Measurements from ENCODE around the gene ZNF837. TPM values are rescaled to one million over a fixed set of nuclear protein-coding genes. Genes with fewer than 3 reads are reported as not detected.

ZNF837 gene
- total and polyA plus RNA-seq, 2 of the 4 experiments (the other 2 are of a cell fraction) = 0.54 to 1.2 TPM

- Histone ChIP-seq H4K20me1 (ENCODE audit: insufficient read depth, low read length) (peaks cover 28% of the 10 kb centered on the region), H3K14ac (replicated peaks; ENCODE audit: low read depth, low read length) (no peak overlapping the region), H3K4me3 (ENCODE audit: insufficient read depth, low read depth, low read length) (no peak overlapping the region), H4K91ac (ENCODE audit: insufficient read depth, low read depth, low read length) (no peak overlapping the region), H4K8ac (ENCODE audit: low read depth in 2 of 2, low read length in 2 of 2) (no peak overlapping the region), H3K4me1 (ENCODE audit: control insufficient read depth, insufficient read depth, low read length) (no peaks in the 10 kb centered on the region), H2AK5ac (ENCODE audit: low read depth, low read length) (no peak overlapping the region), H3K79me1 (ENCODE audit: low read depth in 1 of 2, low read length in 2 of 2) (peaks cover 14 to 34% of the 10 kb centered on the region in 2 experiments; a peak in 3 of 4 replicates), H4K5ac (ENCODE audit: low read depth, low read length) (no peak overlapping the region), H3K9me1 (ENCODE audit: insufficient read depth, low read length) (0 out of 2 replicates have a peak, but pooled peaks cover 10% of the 10 kb centered on the region), H3K56ac (ENCODE audit: extremely low read depth, insufficient read depth, low read length) (no peak overlapping the region), H2AK9ac (replicated peaks; ENCODE audit: low read depth, low read length, poor library complexity) (no peak overlapping the region), H3K4ac (ENCODE audit: low read depth, low read length) (no peak overlapping the region), H3K23ac (ENCODE audit: low read depth, low read length) (no peak overlapping the region), H2BK15ac (ENCODE audit: low read depth, low read length) (no peak overlapping the region), H3K9ac (ENCODE audit: low read depth, low read length) (no peak overlapping the region), H3K18ac (ENCODE audit: low read depth, low read length) (no peak overlapping the region), H2BK20ac (ENCODE audit: low read depth, low read length) (no peak overlapping the region), H2BK5ac (ENCODE audit: low read depth, low read length, poor library complexity, severe bottlenecking) (no peak overlapping the region), H2BK120ac (ENCODE audit: low read depth, low read length) (no peak overlapping the region), H3K4me2 (ENCODE audit: low read depth, low read length) (no peak overlapping the region), H2AFZ (replicated peaks; ENCODE audit: low read length, poor library complexity) (no peak overlapping the region), H3K27ac (ENCODE audit: insufficient read depth, low read length) (no peak overlapping the region), H3K36me3 (ENCODE audit: control insufficient read depth, insufficient read depth, low read length) (peaks cover 23% of the 10 kb centered on the region), H3K27me3 (ENCODE audit: control insufficient read depth, insufficient read depth, low read length) (no peaks in the 10 kb centered on the region), H3K9me3 (ENCODE audit: control insufficient read depth, insufficient read depth, low read length) (no peaks in the 10 kb centered on the region)
- intact Hi-C loops (cut with micrococcal nuclease) = no loop called here
- no TSS peak for BruUV-seq (replicated peaks)
- ATAC-seq (ENCODE audit: low read depth) (no peak), DNase-seq (no peak)
- ChIA-PET CTCF (no interaction called here), POLR2A (ENCODE audit: unreplicated experiment) (no interaction called here)
- TF ChIP-seq FOS (IDR thresholded peaks at IDR 0.05; ENCODE audit: low read depth, low read length) (no peak), RFX5 (IDR thresholded peaks at IDR 0.05; ENCODE audit: low read depth, low read length) (no peak), RAD21 (IDR thresholded peaks at IDR 0.05; ENCODE audit: low read length) (no peak), SMC3 (IDR thresholded peaks at IDR 0.05; ENCODE audit: low read depth, low read length) (no peak), MAZ (IDR thresholded peaks at IDR 0.05; ENCODE audit: borderline replicate concordance, low read depth, low read length) (no peak), NFE2L2 (IDR thresholded peaks at IDR 0.05; ENCODE audit: low read depth, low read length) (no peak), USF2 (IDR thresholded peaks at IDR 0.05; ENCODE audit: low read depth, low read length) (no peak), CEBPB (IDR thresholded peaks at IDR 0.05; ENCODE audit: low read depth, low read length) (no peak), RCOR1 (IDR thresholded peaks at IDR 0.05; ENCODE audit: insufficient replicate concordance, low read length) (no peak), MXI1 (IDR thresholded peaks at IDR 0.05; ENCODE audit: borderline replicate concordance, low read depth, low read length) (no peak), CTCF (conservative IDR thresholded peaks at IDR 0.05; ENCODE audit: low read depth, low read length) (no peak), ELK1 (IDR thresholded peaks at IDR 0.05; ENCODE audit: borderline replicate concordance, low read depth, low read length) (no peak), MAFK (IDR thresholded peaks at IDR 0.05; ENCODE audit: low read depth, low read length) (no peak), POLR2A (IDR thresholded peaks at IDR 0.05; ENCODE audit: low read depth, low read length) (no peak), CHD1 (IDR thresholded peaks at IDR 0.05; ENCODE audit: low read depth, low read length) (no peak)
- WGBS, 2 experiments (ENCODE audit: extremely low coverage in 2 of 2, insufficient read length in 1 of 2) = 97% methylated on average over 8 of the region's 10 CpGs; no CpG with 5 or more reads in 1 of the 2 experiments
- dilution Hi-C loops (cut with HindIII; ENCODE audit: low sequenced_read_pairs, unreplicated experiment) = no loop called here
- in situ Hi-C loops (cut with MboI; ENCODE audit: low sequenced_read_pairs) = no loop called here
These were observed 61.6 kb downstream of the ZNF837 start for GRCh38 chr19:58319241-58319640.

All from IMR-90 (cell line).